Esophagus mucosa (tissue), 1 donor: ENCODE results near the gene ITGB1BP2. TPM values are rescaled to one million over a fixed set of nuclear protein-coding genes. Genes with fewer than 3 reads are reported as not detected.
"Not testable (repeated sequence)": the region's sequence is repeated elsewhere in the genome, so short reads cannot be mapped to it uniquely, and the experiment has no call there.

ENCODE experiments used
- ATAC-seq: fragments of 200-7000 bp; cut with Tn5 transposase; one replicate; pipeline ENCODE4 v1.9.1; 2020
- total RNA-seq: library from RNA; stranded (reverse); gene quantifications from one replicate; pipeline ENCODE4 v1.2.4, GENCODE V29; 2023
- donor health status: DM: yes; HTN: yes; CAD: no.

ITGB1BP2 gene
- total RNA-seq, 1 donor from 2014 or later = 0.56 TPM

- no peak for ATAC-seq
Measured at GRCh38 chrX:71302461-71303213, 1.1 kb downstream of the ITGB1BP2 start.

- no peak for ATAC-seq
Measured at GRCh38 chrX:71304561-71304960, 3.0 kb downstream of the ITGB1BP2 start.

- no peak for ATAC-seq
Measured at GRCh38 chrX:71315917-71316316, 14.4 kb downstream of the ITGB1BP2 start.

- not testable (repeated sequence) for ATAC-seq
Measured at GRCh38 chrX:71316959-71317358, 15.4 kb downstream of the ITGB1BP2 start.

GRCh38 chrX:71320126-71320525, 18.6 kb downstream of the ITGB1BP2 start:
- ATAC-seq = no peak

- ATAC-seq = no peak
Measured at GRCh38 chrX:71321731-71322130, 20.2 kb downstream of the ITGB1BP2 start.

GRCh38 chrX:71324452-71324851, 22.9 kb downstream of the ITGB1BP2 start:
- ATAC-seq = not testable (repeated sequence)

GRCh38 chrX:71326394-71326793, 24.8 kb downstream of the ITGB1BP2 start:
- no peak for ATAC-seq

- ATAC-seq = not testable (repeated sequence)
Measured at GRCh38 chrX:71349151-71349665, 47.7 kb downstream of the ITGB1BP2 start.

- not testable (repeated sequence) for ATAC-seq
Measured at GRCh38 chrX:71349867-71350266, 48.3 kb downstream of the ITGB1BP2 start.

GRCh38 chrX:71352439-71352838, 50.9 kb downstream of the ITGB1BP2 start:
- not testable (repeated sequence) for ATAC-seq

Other genes starting within 250 kb of the ITGB1BP2 start
- gene SNX12, start 233.4 kb upstream of the ITGB1BP2 start, total RNA-seq = 57.3 TPM
- gene FOXO4, start 205.9 kb upstream of the ITGB1BP2 start, total RNA-seq = 6.4 TPM
- gene CXorf65, start 195.0 kb upstream of the ITGB1BP2 start, total RNA-seq = not detected
- gene IL2RG, start 190.2 kb upstream of the ITGB1BP2 start, total RNA-seq = 1.9 TPM
- gene MED12, start 183.2 kb upstream of the ITGB1BP2 start, total RNA-seq = 23.3 TPM
- 0.08 TPM for gene NLGN3, start 156.9 kb upstream of the ITGB1BP2 start, total RNA-seq
- 0.12 TPM for gene GJB1, start 78.5 kb upstream of the ITGB1BP2 start, total RNA-seq
- 8.5 TPM for gene ZMYM3, start 47.6 kb upstream of the ITGB1BP2 start, total RNA-seq
- gene NONO, start 18.1 kb upstream of the ITGB1BP2 start, total RNA-seq = 192 TPM
- gene TAF1, start 64.6 kb downstream of the ITGB1BP2 start, total RNA-seq = 16.7 TPM
- gene OGT, start 231.4 kb downstream of the ITGB1BP2 start, total RNA-seq = 61.7 TPM